OCI-LY7 (cell line): Measurements from ENCODE around the gene NEDD4.

Experiments used
- EZH2phosphoT487 ChIP-seq: fragments of 200-600 bp; sonication (generic); IDR thresholded peaks from 2 replicates; pipeline ENCODE4 v1.6.1; 2018; ENCODE audit warnings: low read depth, borderline replicate concordance, mild to moderate bottlenecking, mixed run types, antibody characterized with exemption, low read length, moderate library complexity, mixed read lengths
- TF ChIP-seq, protein P1 (sequence below): fragments of 200-600 bp; sonication (generic); conservative IDR thresholded peaks from 2 replicates; pipeline ENCODE4 v1.5.1; 2014; ENCODE audit warnings: mild to moderate bottlenecking, antibody characterized with exemption, low read length, moderate library complexity, mixed read lengths

DNA sequence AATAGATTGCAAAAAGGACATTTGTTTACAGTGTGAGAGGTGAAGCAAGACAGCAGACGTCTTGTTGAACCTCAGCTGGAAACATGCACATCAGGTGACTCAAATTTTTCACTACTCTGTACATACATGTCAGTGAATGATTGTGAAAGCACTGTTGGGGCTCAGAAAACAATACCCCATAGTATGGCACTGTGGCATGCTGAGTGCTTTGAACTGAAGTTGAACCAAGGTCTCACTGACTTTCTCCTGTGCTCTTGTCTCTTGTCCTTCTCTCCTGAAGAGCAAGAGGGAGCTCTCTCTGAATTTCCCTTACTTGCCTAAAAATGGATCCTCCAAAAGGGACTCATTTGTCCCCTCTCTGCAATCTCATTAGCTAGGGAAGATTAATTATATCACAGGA, 24.5 kb upstream of the NEDD4 start:
- TF ChIP-seq, protein P1, sequence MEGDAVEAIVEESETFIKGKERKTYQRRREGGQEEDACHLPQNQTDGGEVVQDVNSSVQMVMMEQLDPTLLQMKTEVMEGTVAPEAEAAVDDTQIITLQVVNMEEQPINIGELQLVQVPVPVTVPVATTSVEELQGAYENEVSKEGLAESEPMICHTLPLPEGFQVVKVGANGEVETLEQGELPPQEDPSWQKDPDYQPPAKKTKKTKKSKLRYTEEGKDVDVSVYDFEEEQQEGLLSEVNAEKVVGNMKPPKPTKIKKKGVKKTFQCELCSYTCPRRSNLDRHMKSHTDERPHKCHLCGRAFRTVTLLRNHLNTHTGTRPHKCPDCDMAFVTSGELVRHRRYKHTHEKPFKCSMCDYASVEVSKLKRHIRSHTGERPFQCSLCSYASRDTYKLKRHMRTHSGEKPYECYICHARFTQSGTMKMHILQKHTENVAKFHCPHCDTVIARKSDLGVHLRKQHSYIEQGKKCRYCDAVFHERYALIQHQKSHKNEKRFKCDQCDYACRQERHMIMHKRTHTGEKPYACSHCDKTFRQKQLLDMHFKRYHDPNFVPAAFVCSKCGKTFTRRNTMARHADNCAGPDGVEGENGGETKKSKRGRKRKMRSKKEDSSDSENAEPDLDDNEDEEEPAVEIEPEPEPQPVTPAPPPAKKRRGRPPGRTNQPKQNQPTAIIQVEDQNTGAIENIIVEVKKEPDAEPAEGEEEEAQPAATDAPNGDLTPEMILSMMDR, result no peak
- no peak for TF ChIP-seq EZH2phosphoT487
